Esophagus muscularis mucosa (tissue), 4 donors: ENCODE results near the gene C1orf21.

Experiments
- EP300 ChIP-seq: sonication (generic); formaldehyde crosslinking; IDR thresholded peaks from one replicate; pipeline ENCODE4 v1.6.1; 2017; ENCODE audit warnings: antibody characterized with exemption
- POLR2A ChIP-seq: fragments of 450-650 bp; IDR thresholded peaks from one replicate; pipeline ENCODE4 v1.6.1; 2017; ENCODE audit warnings: antibody characterized with exemption, moderate library complexity, mild to moderate bottlenecking, low read depth
- TF ChIP-seq, protein P1 (sequence below), 3 experiments: fragments of 200-600 bp in 2 of 3; fragments of 450-650 bp in 1 of 3; sonication (generic) in 2 of 3; IDR thresholded peaks; one replicate each; pipeline ENCODE4 v1.5.1; 2017 to 2019; ENCODE audit warnings: antibody characterized with exemption in 3 of 3, mild to moderate bottlenecking in 2 of 3, moderate library complexity in 1 of 3

DNA sequence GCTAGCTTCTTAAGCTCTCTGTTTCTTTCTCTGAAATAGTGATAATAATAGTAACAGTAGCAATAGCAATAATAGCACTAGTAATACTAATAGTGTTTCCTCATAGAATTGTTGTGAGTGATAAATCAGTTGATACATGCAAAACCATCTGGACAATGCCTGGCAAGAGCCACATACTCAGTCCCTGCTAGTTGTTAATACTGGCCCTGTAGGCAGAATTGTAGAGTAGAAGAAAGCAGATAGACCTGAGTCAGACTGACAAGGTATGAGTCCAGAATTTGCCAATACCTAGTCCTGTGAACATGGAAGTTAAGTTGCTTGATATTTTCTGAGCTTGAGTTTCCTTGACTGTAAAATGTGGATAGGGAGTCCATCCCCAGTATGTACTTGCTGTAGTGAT, 171.9 kb downstream of the C1orf21 start:
- TF ChIP-seq, protein P1, sequence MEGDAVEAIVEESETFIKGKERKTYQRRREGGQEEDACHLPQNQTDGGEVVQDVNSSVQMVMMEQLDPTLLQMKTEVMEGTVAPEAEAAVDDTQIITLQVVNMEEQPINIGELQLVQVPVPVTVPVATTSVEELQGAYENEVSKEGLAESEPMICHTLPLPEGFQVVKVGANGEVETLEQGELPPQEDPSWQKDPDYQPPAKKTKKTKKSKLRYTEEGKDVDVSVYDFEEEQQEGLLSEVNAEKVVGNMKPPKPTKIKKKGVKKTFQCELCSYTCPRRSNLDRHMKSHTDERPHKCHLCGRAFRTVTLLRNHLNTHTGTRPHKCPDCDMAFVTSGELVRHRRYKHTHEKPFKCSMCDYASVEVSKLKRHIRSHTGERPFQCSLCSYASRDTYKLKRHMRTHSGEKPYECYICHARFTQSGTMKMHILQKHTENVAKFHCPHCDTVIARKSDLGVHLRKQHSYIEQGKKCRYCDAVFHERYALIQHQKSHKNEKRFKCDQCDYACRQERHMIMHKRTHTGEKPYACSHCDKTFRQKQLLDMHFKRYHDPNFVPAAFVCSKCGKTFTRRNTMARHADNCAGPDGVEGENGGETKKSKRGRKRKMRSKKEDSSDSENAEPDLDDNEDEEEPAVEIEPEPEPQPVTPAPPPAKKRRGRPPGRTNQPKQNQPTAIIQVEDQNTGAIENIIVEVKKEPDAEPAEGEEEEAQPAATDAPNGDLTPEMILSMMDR (IDR thresholded peaks at IDR 0.05): no peak
- TF ChIP-seq POLR2A: no peak
- no peak for TF ChIP-seq EP300
